Transverse colon (tissue), 4 donors: ENCODE measurements around the gene CEACAM7.

Experiments
- EP300 ChIP-seq: sonication (generic); formaldehyde crosslinking; IDR thresholded peaks from one replicate; pipeline ENCODE4 v1.6.1; 2017; ENCODE audit warnings: antibody characterized with exemption, low read depth
- POLR2A ChIP-seq: fragments of 450-650 bp; IDR thresholded peaks from one replicate; pipeline ENCODE4 v1.6.1; 2016; ENCODE audit warnings: antibody characterized with exemption, mild to moderate bottlenecking, moderate library complexity
- POLR2AphosphoS5 ChIP-seq, 3 donors: sonication (generic); formaldehyde crosslinking; IDR thresholded peaks; one replicate each; pipeline ENCODE4 v1.6.1; 2016; ENCODE audit warnings: antibody characterized with exemption in 3 of 3
- TF ChIP-seq, protein P1 (sequence below), 5 experiments: fragments of 200-600 bp in 3 of 5; fragments of 450-650 bp in 2 of 5; sonication (generic) in 3 of 5; IDR thresholded peaks; 1 replicate in 2 of 5; 2 replicates in 3 of 5; pipeline ENCODE4 v1.5.1; 2016 to 2017; ENCODE audit warnings: antibody characterized with exemption in 5 of 5, inconsistent platforms in 3 of 5, mild to moderate bottlenecking in 2 of 5, moderate library complexity in 1 of 5

DNA sequence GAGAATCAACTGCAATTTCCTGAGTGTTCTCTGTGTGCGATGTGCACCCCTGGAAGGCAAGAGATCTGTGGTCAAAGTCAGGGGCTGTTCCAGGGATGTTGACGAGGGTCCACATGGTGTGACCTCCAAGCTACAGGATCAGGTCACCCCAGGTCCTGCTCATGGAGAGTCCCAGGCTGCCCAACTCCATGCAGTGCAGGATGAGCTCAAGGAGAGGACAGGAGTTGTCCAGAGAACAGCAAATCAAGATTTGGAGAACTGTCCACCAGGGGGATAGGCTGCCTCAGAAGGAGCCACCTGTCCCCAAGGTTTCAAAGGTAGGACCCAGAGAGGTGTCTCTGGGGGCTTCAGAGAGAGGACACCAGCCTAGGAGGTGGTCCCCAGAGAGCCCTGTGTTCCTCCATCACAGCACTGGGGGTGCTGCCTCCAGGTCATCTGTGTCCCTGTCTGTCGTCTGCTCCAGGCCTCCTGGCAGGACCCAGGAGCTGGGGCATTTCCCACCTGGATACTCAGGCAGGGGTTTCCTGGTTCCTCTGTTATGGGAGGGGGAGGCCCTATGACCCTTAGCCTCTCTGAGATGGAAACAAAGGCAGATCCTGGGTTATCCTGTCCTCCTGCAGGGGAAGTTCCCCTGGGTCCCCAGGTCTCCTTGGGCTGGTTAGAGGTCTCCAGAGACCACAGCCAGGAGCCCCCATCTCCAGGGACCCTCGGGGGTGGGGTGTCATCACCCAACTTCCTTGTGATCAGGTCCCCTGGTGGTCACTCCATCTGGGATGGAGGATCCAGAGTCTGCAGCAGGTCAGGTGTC is 2.1 kb upstream of the CEACAM7 start:
- TF ChIP-seq, protein P1, sequence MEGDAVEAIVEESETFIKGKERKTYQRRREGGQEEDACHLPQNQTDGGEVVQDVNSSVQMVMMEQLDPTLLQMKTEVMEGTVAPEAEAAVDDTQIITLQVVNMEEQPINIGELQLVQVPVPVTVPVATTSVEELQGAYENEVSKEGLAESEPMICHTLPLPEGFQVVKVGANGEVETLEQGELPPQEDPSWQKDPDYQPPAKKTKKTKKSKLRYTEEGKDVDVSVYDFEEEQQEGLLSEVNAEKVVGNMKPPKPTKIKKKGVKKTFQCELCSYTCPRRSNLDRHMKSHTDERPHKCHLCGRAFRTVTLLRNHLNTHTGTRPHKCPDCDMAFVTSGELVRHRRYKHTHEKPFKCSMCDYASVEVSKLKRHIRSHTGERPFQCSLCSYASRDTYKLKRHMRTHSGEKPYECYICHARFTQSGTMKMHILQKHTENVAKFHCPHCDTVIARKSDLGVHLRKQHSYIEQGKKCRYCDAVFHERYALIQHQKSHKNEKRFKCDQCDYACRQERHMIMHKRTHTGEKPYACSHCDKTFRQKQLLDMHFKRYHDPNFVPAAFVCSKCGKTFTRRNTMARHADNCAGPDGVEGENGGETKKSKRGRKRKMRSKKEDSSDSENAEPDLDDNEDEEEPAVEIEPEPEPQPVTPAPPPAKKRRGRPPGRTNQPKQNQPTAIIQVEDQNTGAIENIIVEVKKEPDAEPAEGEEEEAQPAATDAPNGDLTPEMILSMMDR (IDR thresholded peaks at IDR 0.05): no peak
- TF ChIP-seq POLR2A (no peak), POLR2AphosphoS5 (IDR thresholded peaks at IDR 0.05) (no peak), EP300 (no peak)
